GM20000 (cell line): ENCODE results near the gene ALDOA.
A peak's percentile ranks its signal among the peaks of the same experiment; 100 is the strongest.

Source experiments
- DNase-seq: peaks from one replicate; pipeline ENCODE4 v3.0.0; 2012; ENCODE audit warnings: low spot score
- CTCF ChIP-seq: IDR thresholded peaks from 2 replicates; pipeline ENCODE4 v1.5.1; 2012; ENCODE audit warnings: mild to moderate bottlenecking, control low read depth; ENCODE audit errors: extremely low read depth, missing control alignments

Gene ALDOA

GRCh38 chr16:30046588-30046987 is 19.0 kb upstream of the ALDOA start:
- no peak for DNase-seq
- TF ChIP-seq CTCF: no peak

- no peak for DNase-seq
Measured at GRCh38 chr16:30049871-30050270, 15.7 kb upstream of the ALDOA start.

GRCh38 chr16:30051518-30051917 is 14.0 kb upstream of the ALDOA start:
- no peak for TF ChIP-seq CTCF
- DNase-seq: no peak

More at GRCh38 chr16:30049871-30050270, 15.7 kb upstream of the ALDOA start:
- no peak for TF ChIP-seq CTCF

- no peak for TF ChIP-seq CTCF
Measured at GRCh38 chr16:30052671-30053372, 12.7 kb upstream of the ALDOA start.

GRCh38 chr16:30053376-30054015 is 12.1 kb upstream of the ALDOA start:
- TF ChIP-seq CTCF: no peak
- DNase-seq: no peak

More at GRCh38 chr16:30052671-30053372, 12.7 kb upstream of the ALDOA start:
- peak; percentile 93 for DNase-seq

GRCh38 chr16:30054451-30054850 is 11.1 kb upstream of the ALDOA start:
- TF ChIP-seq CTCF: no peak
- no peak for DNase-seq

GRCh38 chr16:30054959-30055553 is 10.5 kb upstream of the ALDOA start:
- peak; percentile 67 for DNase-seq
- TF ChIP-seq CTCF: peak; percentile 78
